ENCODE measurements around the gene GLIPR1.

GLIPR1 gene

DNA sequence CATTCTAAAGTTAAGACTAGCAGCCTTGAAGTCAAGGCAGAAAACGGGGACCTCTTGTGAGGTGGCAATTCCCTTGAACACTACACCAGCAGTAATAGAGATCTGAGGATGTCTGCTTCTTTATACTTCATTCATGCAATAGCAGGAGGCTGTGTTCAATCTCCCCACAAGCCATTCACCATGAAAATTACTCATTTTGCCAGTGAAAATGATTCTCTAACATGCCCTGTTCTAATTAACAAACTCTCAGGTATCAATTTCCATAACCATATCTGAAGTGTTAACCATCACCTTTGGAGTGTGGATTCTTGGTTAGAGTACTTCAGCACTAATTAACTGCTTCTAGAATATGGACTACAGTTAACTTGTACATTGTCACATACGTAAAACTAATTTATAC is 3.4 kb upstream of the GLIPR1 start:
- no peak for DNase-seq (ENCODE audit: low read depth)
- no peak overlapping the region for H3K4me3 ChIP-seq (ENCODE audit: low read depth, low read length)
- TF ChIP-seq, protein P1, sequence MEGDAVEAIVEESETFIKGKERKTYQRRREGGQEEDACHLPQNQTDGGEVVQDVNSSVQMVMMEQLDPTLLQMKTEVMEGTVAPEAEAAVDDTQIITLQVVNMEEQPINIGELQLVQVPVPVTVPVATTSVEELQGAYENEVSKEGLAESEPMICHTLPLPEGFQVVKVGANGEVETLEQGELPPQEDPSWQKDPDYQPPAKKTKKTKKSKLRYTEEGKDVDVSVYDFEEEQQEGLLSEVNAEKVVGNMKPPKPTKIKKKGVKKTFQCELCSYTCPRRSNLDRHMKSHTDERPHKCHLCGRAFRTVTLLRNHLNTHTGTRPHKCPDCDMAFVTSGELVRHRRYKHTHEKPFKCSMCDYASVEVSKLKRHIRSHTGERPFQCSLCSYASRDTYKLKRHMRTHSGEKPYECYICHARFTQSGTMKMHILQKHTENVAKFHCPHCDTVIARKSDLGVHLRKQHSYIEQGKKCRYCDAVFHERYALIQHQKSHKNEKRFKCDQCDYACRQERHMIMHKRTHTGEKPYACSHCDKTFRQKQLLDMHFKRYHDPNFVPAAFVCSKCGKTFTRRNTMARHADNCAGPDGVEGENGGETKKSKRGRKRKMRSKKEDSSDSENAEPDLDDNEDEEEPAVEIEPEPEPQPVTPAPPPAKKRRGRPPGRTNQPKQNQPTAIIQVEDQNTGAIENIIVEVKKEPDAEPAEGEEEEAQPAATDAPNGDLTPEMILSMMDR (IDR thresholded peaks at IDR 0.05; ENCODE audit: low read depth, low read length, missing control alignments): no peak

DNA sequence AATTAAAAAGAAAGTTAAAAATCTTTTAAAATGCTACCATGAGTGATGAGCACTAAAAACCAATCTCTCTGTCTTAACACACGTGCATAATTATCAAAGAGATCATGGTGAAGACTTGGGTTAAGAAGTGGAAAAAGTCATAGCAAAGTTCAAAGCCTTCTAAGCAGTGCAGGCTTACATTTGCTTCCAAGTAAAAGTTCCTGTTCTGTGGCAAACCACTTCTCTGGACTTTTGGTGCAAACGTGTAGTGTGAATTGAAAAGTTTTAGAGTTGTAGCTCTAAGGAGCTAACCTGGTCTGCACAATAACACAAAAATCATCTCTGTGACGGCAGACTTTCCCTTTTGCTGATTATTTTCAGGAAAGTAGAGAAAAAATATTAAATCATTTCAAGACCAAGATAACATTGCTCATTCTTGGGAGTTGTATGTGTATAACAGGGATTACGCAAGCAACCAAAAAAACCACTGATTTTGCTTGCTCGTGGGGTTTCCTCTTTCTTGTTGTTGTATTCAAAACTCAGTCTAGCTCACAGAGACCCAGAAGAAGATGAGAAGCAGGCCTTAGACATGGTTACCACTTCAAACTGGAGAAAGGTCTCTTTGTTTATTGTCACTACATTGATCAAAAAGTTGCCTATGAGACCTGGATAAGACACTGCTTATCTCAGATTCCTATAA is 2.3 kb upstream of the GLIPR1 start:
- no peak for DNase-seq (ENCODE audit: low read depth)
- TF ChIP-seq, protein P1 (IDR thresholded peaks at IDR 0.05; ENCODE audit: low read depth, low read length, missing control alignments): no peak
- no peak overlapping the region for H3K4me3 ChIP-seq (ENCODE audit: low read depth, low read length)

DNA sequence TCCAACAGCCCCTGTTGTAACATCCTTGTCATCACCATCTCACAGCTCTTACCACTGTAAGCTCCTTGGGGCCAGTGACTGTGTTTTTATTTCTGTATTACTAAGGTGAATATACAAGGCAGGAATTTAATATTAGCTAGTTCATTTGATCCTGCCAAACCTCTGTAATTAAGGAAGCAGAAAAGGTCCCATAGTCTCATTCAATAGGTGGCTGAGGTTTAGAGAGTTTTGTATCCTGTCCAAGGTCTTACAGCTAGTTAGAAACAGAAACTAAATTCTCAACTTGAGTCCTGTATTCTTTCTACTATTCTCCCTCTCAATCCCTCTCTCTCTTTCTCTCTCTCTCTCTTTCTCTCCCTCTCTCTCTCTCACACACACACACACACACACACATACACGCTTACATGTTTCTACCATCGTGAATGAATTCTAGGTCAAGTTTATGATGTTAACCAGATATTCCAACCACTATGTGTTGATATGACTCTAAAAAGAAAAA is 543 bp upstream of the GLIPR1 start:
- TF ChIP-seq, protein P1 (IDR thresholded peaks at IDR 0.05; ENCODE audit: low read depth, low read length, missing control alignments): no peak
- no peak for DNase-seq (ENCODE audit: low read depth)
- H3K4me3 ChIP-seq (ENCODE audit: low read depth, low read length): peak overlapping the region; percentile 63; the same call in 1 of the 2 replicates

DNA sequence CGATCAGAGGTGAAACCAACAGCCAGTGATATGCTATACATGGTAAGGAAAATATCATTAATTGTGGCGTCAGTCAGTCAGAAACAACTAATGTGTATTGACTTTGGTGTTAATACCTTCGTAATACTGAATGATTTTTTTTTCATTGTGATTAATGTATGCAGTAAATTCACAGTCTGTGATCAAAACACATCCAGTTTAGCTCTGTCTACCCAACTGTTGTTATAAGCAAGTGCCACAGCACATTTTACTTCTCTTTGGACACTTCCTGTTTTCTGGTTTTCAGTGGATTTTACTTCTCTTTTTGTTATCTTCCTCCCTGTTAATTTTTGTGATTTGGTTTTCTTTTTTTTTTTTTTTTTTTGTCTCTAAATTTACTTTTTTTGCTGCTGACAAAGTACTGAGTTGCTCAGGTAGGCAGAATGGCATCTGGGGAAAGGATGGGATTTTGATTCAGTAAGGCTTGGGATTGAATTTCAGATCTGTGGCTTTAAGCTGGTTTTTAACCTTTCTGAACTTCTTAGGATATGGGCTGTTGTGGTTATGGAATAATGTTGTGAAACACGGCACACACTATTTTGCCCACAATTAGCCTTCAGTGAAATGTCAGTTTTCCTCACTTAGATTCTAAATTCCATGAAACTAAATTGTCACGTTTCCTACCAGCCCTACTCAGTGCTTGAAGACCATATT is 604 bp downstream of the GLIPR1 start:
- H3K4me3 ChIP-seq (ENCODE audit: low read depth, low read length): peak overlapping the region; percentile 63
- TF ChIP-seq, protein P1 (IDR thresholded peaks at IDR 0.05; ENCODE audit: low read depth, low read length, missing control alignments): no peak
- DNase-seq (ENCODE audit: low read depth): no peak

DNA sequence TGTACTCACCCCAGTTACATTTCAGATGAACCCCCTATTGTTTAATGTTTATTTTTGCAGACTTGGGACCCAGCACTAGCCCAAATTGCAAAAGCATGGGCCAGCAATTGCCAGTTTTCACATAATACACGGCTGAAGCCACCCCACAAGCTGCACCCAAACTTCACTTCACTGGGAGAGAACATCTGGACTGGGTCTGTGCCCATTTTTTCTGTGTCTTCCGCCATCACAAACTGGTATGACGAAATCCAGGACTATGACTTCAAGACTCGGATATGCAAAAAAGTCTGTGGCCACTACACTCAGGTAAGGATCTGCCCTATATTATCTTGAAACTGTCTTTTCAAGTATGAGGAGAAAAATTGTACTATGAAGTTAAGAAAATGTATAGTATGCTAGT is 1.2 kb downstream of the GLIPR1 start:
- peak overlapping the region; percentile 63 for H3K4me3 ChIP-seq (ENCODE audit: low read depth, low read length)
- TF ChIP-seq, protein P1 (IDR thresholded peaks at IDR 0.05; ENCODE audit: low read depth, low read length, missing control alignments): no peak
- no peak for DNase-seq (ENCODE audit: low read depth)

DNA sequence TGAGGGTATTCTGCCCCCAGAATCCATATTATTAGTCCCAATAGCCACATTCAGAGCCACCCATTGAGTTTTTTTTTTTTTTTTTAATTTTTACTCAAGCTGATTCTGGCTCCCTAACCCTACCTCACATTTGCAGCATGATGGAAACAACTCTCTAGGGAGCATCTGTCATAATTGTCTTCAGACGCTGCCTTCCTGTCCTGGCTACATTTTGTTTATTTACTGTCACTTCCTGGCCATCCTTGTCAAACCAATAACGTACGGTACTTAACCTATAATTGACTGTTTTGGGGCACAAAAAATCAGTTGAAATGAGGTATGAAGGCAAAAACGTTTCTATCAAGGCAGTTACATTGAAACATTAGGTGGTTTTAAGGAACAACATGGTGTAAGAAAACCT is 2.1 kb downstream of the GLIPR1 start:
- no peak for DNase-seq (ENCODE audit: low read depth)
- peak overlapping the region; percentile 63 for H3K4me3 ChIP-seq (ENCODE audit: low read depth, low read length)
- TF ChIP-seq, protein P1 (IDR thresholded peaks at IDR 0.05; ENCODE audit: low read depth, low read length, missing control alignments): no peak

Measured in GM12864 (cell line).